HG02885 (cell line): ENCODE measurements around the gene SERPINE3.
A peak's percentile ranks its signal among the peaks of the same experiment; 100 is the strongest.

Experiments used
- ATAC-seq: cut with Tn5 transposase; IDR thresholded peaks from one replicate; pipeline ENCODE4 v1.9.1; 2021; ENCODE audit warnings: mild to moderate bottlenecking; ENCODE audit not compliant: unreplicated experiment, poor library complexity

Gene SERPINE3

DNA sequence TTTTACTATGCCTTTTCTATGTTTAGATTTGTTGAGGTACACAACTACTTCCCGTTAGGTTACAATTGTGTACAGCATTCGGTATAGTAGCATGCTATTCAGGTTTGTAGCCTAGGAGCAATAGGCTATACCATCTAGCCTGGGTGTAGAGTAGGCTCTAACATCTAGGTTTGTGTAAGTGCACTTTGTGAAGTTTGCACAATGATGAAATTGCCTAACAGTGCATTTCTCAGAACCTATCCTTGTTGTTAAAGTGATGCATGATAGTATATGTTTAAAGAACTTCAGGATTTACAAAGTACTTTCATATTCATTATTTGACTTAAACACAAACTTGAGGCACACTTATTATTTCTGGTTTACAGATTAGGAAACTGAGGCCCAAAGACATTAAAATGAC lies 11.5 kb upstream of the SERPINE3 start:
- no peak for ATAC-seq

DNA sequence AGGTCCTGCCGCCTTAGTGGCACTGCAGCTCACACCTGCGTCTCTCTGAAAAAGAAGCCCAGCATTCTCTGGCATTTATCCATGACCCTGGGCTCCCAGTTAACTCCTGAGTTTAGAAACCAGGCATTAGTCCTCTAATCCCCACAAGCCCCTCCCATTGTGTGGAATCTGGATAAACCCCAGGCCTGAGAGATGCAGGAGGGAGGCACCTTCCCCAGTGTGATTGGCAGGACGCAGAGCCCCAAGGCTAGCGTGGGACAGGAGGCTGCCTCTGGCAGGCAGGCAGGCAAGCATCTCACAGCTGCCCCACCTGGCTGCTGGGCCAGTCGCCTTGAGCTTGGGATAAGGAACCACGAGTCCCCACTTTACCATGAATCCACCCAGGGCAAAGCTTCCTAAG lies 11.0 kb upstream of the SERPINE3 start:
- ATAC-seq: no peak

DNA sequence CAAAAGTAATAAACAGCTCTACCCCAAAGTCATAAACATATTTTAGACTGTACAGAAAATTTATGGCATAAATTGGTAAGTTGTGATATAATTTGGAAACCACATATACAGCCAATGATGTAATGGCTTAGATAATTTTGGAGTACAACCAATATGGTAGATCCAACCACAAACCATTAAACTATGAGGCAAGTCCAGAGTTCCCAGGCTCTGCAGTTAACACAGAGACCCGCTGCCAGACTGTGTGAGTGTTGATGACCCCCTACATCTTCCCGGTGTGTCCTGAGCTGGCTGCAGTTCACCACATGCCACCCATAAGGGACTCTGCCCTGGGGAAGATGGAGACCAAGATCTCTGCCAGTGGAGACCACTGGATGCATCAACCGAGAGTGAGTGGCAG lies 9.9 kb upstream of the SERPINE3 start:
- ATAC-seq: no peak

DNA sequence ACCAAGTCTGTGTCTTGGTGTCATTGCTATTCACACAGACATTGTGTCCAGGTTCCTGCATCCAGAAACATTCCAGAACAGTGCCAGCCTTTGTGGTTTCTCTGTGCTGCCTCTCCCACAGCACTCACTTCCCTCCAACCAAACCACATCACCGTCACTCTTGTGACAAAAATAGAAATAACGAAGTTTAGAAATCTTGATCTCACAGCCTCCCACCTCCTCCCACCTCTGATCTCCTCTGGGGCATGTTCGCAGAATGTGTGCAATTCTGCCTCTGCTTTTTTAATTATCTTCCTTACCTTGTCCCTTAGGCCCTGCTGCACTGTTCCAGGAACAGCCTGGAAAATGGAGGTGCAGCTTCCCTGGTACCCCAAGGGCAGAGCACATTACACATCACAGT lies 8.7 kb upstream of the SERPINE3 start:
- peak; percentile 66 for ATAC-seq

DNA sequence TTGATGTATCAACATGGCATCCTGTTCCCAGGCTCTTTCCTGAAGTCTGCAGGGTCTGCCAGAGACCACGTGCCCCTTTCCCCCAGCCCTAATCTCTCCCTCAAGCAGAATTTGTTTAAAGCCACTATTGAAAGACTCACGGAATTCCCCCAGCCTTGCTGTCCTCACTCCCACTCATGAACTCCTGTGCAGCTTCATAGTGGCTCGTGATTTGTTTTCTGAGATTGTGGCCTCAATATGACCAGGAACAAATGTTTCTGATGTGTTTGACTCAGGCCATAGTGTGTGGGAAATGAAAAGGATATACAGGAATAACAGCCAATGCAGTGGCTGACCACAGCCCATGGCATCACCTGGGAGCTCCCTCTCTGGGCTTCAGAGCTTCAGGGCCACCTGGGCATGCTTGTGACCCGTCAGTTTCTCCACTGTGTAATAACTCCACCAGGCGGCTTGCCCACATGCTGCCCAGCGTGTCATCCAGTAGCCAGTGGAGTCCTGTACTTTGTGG lies 8.1 kb upstream of the SERPINE3 start:
- peak; percentile 67 for ATAC-seq

DNA sequence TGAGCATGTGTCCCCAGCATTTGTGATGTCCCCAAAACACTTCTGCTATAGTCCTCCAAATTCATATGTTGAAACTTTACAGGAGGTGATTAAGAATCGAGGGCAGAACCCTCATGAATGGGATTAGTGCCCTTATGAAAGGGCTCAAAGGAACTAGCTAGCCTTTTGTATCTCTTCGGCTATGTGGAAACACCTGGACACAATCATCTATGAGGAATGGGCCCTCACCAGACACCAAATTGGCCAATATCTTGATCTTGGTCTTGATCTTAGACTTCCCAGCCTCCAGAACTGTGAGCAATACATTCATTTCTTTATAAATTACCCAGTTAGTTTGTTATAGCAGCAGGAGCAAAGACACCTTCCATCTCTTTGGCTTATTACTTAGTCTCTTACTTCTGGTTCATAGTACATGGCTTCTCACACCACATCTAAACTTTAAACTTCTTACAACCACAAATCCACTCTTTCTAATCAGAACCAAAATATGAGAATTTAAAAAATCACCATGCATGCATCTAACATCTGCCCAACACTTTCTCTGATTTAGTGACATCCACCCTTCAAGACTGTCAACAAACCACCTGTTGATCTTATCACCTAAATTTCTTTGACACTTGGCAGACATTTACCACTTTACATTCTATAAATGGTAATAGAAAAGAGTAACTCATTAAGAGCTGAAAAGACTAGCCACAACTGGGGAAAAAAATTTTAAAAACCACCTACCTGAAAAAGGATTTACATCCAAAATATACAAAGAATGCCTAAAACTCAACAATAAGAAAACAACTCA lies 6.7 kb upstream of the SERPINE3 start:
- ATAC-seq: no peak

DNA sequence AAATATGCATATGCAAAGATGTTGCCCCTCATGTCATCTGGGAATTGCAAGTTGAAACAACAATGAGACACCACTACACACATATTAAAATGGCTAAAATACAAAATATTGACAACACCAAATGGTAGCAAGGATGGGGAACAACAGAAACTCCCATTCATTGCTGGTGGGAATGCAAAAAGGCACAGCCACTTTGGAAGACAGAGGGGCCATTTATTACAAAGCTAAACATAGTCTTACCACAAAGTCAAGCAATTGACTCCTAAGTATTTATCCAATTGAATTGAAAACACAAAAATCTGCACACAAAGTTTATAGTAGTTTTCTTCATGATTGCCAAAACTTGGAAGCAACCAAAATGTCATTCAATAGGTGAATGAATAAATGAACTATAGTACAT lies 6.1 kb upstream of the SERPINE3 start:
- no peak for ATAC-seq

DNA sequence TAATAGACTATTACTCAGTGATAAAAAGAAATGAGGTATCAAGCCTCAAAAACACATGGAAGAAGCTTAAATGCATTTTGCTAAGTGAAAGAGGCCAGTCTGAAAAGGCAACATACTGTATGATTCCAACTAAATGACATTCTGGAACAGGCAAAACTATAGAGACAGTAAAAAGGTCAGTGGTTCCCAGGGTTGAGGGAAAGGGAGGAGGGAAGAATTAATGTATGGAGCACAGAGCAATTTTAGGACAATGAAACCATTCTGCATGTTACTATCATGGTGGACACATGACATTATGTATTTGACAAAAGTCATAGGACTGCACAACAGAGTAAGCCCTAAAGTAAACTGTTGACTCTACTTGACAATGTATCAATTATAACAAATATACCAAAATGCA lies 5.7 kb upstream of the SERPINE3 start:
- ATAC-seq: no peak

GRCh38 chr13:51336746-51337145 lies 2.7 kb upstream of the SERPINE3 start:
- no peak for ATAC-seq

GRCh38 chr13:51339952-51340732 lies 651 bp downstream of the SERPINE3 start:
- no peak for ATAC-seq

DNA sequence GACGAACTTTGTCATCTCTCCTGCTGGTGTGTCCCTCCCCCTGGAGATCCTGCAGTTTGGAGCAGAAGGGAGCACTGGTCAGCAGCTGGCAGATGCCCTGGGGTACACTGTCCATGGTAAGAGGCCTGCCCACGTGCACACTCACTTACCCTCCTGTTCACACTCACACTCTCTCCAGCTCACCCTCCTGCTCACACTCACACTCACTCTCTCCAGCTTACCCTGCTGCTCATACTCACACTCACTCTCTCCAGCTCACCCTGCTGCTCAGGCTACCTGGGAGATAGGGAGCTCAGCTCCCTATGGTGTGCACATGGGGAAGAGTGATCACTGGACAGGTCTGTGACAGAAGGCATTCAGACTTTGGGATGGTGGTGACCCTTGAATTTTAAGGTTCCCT lies 1.7 kb downstream of the SERPINE3 start:
- ATAC-seq: no peak

DNA sequence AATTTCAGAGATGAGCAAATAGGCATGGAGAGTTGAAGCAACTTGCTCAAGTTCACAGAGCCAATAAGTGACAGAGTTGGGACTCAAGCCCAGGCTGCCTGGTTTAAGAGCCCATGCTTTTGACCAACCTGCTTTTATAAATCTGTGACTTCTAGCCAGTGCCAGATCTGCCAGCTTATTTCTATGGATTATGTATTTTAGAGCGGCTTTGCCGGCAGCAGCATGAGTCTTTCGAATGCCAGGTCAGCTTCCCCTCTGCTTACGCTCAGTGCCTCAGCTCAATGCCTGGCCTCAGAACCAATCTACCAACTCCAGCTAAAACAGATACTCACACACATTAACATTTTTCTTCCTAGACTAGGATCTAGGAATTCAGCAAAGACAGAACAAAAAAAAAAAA lies 2.3 kb downstream of the SERPINE3 start:
- no peak for ATAC-seq

GRCh38 chr13:51342706-51343105 lies 3.2 kb downstream of the SERPINE3 start:
- no peak for ATAC-seq

- no peak for ATAC-seq
These were observed 4.0 kb downstream of the SERPINE3 start for GRCh38 chr13:51343475-51343874.

DNA sequence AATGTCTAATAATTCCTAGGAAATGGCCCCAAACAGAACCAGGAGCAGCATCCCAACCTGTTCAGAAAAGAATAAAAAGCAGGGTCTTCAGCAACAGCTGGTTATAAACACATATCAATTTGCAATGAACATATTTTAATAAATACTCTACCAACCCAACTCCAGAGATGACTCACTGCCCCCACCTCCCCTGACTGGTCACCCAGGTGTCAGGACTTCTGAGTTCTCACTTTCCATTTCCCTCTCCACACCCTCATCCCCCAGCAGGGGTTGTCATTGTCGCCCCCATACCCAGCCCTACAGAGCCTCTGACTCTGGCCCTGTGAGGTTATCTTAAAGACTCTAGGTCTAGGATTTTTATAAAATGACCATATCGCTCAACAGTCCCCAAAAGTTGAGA lies 6.9 kb downstream of the SERPINE3 start:
- no peak for ATAC-seq

DNA sequence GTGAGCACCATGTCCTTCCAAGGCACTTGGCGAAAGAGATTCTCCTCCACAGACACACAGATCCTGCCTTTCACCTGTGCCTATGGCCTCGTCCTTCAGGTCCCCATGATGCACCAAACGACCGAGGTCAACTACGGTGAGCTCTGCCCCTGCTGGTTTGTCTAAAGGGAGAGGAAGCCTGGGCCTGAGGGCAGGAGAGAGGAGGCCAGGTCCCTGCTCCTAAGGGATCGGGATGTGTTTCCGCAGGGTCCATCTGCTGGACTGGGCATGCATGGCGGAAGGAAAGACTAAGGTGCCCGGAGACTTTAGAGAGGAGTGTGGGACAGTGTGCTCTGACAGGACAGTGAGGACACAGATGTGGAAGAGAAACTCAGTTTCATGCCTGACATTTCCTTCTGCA lies 7.6 kb downstream of the SERPINE3 start:
- ATAC-seq: no peak

- ATAC-seq: no peak
These were observed 8.8 kb downstream of the SERPINE3 start for GRCh38 chr13:51348069-51348967.

DNA sequence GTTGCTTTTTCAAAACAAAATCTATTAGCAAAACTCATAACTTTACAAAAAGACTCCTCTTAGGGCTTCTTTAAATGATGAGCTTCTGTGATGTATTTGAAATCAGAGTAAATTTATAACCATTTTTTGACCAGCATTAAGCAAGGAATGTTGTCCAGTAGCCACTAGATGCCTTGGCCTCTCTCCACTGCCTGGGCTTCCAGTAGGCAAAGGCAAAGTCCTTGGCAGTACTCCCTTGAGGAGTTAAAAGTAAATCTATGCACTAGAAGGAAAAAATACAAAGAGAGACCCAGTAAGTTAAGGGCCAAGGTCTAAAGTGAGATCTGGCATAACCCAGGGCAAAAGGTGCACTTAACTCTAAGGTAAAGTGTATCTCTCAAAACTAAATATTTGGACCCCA lies 9.5 kb downstream of the SERPINE3 start:
- ATAC-seq: no peak

- no peak for ATAC-seq
These were observed 15.7 kb downstream of the SERPINE3 start for GRCh38 chr13:51355217-51355616.

GRCh38 chr13:51357928-51358595 lies 18.6 kb downstream of the SERPINE3 start:
- ATAC-seq: no peak
